GM20000 (cell line): ENCODE results near the gene PAPOLG.

Source experiments
- DNase-seq: peaks from one replicate; pipeline ENCODE4 v3.0.0; 2012; ENCODE audit warnings: low spot score
- CTCF ChIP-seq: IDR thresholded peaks from 2 replicates; pipeline ENCODE4 v1.5.1; 2012; ENCODE audit warnings: mild to moderate bottlenecking, control low read depth; ENCODE audit errors: extremely low read depth, missing control alignments

Gene PAPOLG

GRCh38 chr2:60719331-60719730 lies 36.7 kb upstream of the PAPOLG start:
- no peak for TF ChIP-seq CTCF
- DNase-seq: no peak

- no peak for DNase-seq
- TF ChIP-seq CTCF: no peak
Measured at GRCh38 chr2:60725466-60725865, 30.6 kb upstream of the PAPOLG start.

- no peak for TF ChIP-seq CTCF
- DNase-seq: no peak
Measured at GRCh38 chr2:60728855-60729254, 27.2 kb upstream of the PAPOLG start.

- TF ChIP-seq CTCF: no peak
- peak; percentile 23 for DNase-seq
Measured at GRCh38 chr2:60735496-60736250, 20.4 kb upstream of the PAPOLG start.

- no peak for DNase-seq
- no peak for TF ChIP-seq CTCF
Measured at GRCh38 chr2:60738679-60739078, 17.4 kb upstream of the PAPOLG start.

- no peak for DNase-seq
- no peak for TF ChIP-seq CTCF
Measured at GRCh38 chr2:60739156-60739555, 16.9 kb upstream of the PAPOLG start.

GRCh38 chr2:60741576-60741975 lies 14.5 kb upstream of the PAPOLG start:
- DNase-seq: no peak

More at GRCh38 chr2:60741576-60741975, 14.5 kb upstream of the PAPOLG start:
- no peak for TF ChIP-seq CTCF
